ENCODE data around the gene SCFD1. TPM values are rescaled to one million over a fixed set of nuclear protein-coding genes. Genes with fewer than 3 reads are reported as not detected.

The SCFD1 gene
- total and polyA plus RNA-seq, 10 donors, result 45.7 to 105 (median 74.4) TPM

DNA sequence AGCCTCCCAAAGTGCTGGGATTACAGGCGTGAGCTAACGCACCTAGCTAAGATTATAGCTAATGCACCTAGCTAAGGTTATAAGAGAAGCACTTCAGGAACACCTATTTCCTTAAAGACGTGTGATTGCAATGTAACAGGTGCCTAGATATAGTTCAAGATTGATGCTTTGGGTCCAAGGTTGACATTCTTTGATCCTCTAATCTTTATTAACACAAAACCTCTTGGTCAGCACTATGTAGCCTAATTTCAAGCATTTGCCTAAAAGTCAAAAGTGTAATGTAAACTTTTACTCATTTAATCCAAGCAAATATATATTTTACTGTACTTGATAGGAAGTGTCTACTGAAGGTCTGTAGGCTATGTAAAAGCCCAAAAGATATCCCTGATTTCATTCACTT, 36.5 kb downstream of the SCFD1 start:
- H3K36me3 ChIP-seq, result peaks cover 2 to 98% (median 41%) of the 10 kb centered on the region in 6 donors

DNA sequence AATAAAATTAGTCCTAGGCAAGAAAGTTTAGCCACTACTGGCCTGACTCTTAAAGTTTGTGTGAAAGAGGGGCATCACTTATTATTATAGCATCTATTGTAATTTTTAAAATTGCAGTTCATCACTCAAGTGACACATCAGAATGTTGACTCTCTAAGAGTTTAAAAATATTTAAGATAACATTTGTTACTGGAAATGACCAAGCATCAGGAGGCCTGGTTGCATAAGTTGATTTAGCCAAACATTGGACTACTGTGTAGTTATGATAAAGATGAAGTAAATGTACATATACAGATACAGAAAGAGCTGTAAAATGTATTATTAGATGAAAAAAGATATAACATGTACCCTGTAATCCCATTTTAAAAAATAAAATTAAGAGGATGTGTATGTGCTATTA, 47.5 kb downstream of the SCFD1 start:
- DNase-seq, result no peak
- Histone ChIP-seq H3K9me3 (no peaks in the 10 kb centered on the region), H3K4me1 (no peaks in the 10 kb centered on the region), H3K4me3 (no peak overlapping the region), H3K36me3 (peaks cover 0 to 48% (median 19%) of the 10 kb centered on the region in 6 donors), H3K27me3 (replicated peaks in 1 of 7) (no peaks in the 10 kb centered on the region), H3K27ac (no peak overlapping the region)
- intact Hi-C loops (cut with DNase I; ENCODE audit: low total_unique reads), result no loop called here
- TF ChIP-seq, protein P1, sequence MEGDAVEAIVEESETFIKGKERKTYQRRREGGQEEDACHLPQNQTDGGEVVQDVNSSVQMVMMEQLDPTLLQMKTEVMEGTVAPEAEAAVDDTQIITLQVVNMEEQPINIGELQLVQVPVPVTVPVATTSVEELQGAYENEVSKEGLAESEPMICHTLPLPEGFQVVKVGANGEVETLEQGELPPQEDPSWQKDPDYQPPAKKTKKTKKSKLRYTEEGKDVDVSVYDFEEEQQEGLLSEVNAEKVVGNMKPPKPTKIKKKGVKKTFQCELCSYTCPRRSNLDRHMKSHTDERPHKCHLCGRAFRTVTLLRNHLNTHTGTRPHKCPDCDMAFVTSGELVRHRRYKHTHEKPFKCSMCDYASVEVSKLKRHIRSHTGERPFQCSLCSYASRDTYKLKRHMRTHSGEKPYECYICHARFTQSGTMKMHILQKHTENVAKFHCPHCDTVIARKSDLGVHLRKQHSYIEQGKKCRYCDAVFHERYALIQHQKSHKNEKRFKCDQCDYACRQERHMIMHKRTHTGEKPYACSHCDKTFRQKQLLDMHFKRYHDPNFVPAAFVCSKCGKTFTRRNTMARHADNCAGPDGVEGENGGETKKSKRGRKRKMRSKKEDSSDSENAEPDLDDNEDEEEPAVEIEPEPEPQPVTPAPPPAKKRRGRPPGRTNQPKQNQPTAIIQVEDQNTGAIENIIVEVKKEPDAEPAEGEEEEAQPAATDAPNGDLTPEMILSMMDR (IDR thresholded peaks at IDR 0.05 in 8 of 11, conservative IDR thresholded peaks at IDR 0.05 in 3 of 11), result no peak

More for the DNA sequence above, 36.5 kb downstream of the SCFD1 start:
- Histone ChIP-seq H3K27ac (no peak overlapping the region), H3K4me3 (no peak overlapping the region), H3K27me3 (replicated peaks in 1 of 7) (no peaks in the 10 kb centered on the region), H3K9me3 (no peaks in the 10 kb centered on the region), H3K4me1 (peaks cover 0 to 14% (median 0%) of the 10 kb centered on the region in 6 donors)
- intact Hi-C loops (cut with DNase I; ENCODE audit: low total_unique reads), result loop anchor here (5.0 to 10.0 kb wide), 2 partner anchors 249 to 696 kb away; no protein-coding TSS in a partner anchor
- TF ChIP-seq POLR2A (IDR thresholded peaks at IDR 0.05) (no peak), POLR2AphosphoS5 (IDR thresholded peaks at IDR 0.05) (no peak)
- TF ChIP-seq, protein P1 (IDR thresholded peaks at IDR 0.05 in 8 of 11, conservative IDR thresholded peaks at IDR 0.05 in 3 of 11), result no peak
- DNase-seq, result no peak
- 91 to 95% (median 95%) methylated on average over 3 of the region's 3 CpGs for WGBS, 5 donors

DNA sequence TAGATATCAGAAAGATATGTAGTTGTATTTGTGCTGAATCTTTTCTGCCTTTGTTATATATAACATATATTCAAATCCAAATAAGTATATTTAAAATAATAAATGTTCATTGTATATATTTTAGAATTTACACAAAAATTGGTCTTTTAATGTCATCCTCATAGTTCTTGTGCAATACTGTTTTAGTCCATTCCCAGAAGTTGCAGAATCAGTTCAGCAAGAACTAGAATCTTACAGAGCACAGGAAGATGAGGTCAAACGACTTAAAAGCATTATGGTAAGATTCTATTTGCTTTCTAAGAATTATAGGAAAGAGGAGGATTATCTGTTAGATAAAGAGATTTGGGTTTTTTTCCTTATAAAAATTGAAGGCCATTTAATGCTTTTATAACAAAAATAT, 51.0 kb downstream of the SCFD1 start:
- H3K27ac ChIP-seq, result no peak overlapping the region
- no peaks in the 10 kb centered on the region for H3K9me3 ChIP-seq
- no peaks in the 10 kb centered on the region for H3K27me3 ChIP-seq (replicated peaks in 1 of 7)
- intact Hi-C loops (cut with DNase I; ENCODE audit: low total_unique reads), result no loop called here
- TF ChIP-seq, protein P1 (IDR thresholded peaks at IDR 0.05 in 8 of 11, conservative IDR thresholded peaks at IDR 0.05 in 3 of 11), result no peak
- no peak for TF ChIP-seq POLR2AphosphoS5 (IDR thresholded peaks at IDR 0.05)
- no peak for TF ChIP-seq POLR2A (IDR thresholded peaks at IDR 0.05)
- H3K36me3 ChIP-seq, result peaks cover 0 to 78% (median 39%) of the 10 kb centered on the region in 6 donors
- no peak for DNase-seq
- WGBS, 5 donors, result 43 to 80% (median 52%) methylated on average over 1 of the region's 1 CpG
- no peaks in the 10 kb centered on the region for H3K4me1 ChIP-seq
- no peak overlapping the region for H3K4me3 ChIP-seq

DNA sequence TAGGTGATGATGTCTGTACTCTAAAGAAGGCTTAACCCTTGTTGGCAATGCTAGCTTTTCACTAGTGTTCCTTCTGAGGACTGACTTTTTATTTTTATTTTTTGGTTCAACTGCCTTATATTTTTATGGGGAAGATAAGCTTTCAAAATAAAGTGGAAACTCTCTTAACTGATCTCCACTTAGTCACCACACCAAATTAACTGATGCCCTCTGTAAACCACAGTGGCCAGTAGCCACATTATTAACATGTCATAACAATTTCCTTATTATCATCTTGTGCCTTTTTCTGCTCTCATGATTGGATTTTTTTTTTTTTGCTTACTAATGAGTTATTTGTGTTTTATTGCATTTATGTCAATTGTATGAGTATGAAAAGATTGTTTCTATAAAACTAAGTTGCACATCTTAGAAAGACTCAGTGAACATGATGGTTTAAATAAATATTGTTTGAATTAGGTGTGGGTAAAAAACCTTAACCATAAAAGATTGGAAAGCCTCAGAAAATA, 56.9 kb downstream of the SCFD1 start:
- peaks cover 3 to 97% (median 35%) of the 10 kb centered on the region in 6 donors for H3K36me3 ChIP-seq
- no peak for TF ChIP-seq POLR2A (IDR thresholded peaks at IDR 0.05)
- TF ChIP-seq, protein P1 (IDR thresholded peaks at IDR 0.05 in 8 of 11, conservative IDR thresholded peaks at IDR 0.05 in 3 of 11), result no peak
- no peak for TF ChIP-seq POLR2AphosphoS5 (IDR thresholded peaks at IDR 0.05)
- H3K27ac ChIP-seq, result no peak overlapping the region
- no peak overlapping the region for H3K4me3 ChIP-seq
- no peaks in the 10 kb centered on the region for H3K27me3 ChIP-seq (replicated peaks in 1 of 7)
- DNase-seq, result no peak
- no peaks in the 10 kb centered on the region for H3K9me3 ChIP-seq
- H3K4me1 ChIP-seq, result no peaks in the 10 kb centered on the region
- intact Hi-C loops (cut with DNase I; ENCODE audit: low total_unique reads), result no loop called here

Measured in spleen (tissue), 11 donors.